COLO668 (cell line): Measurements from ENCODE around the gene LOXL4.
"Not testable (repeated sequence)": the region's sequence is repeated elsewhere in the genome, so short reads cannot be mapped to it uniquely, and the experiment has no call there.

Experiments used
- DNase-seq: peaks from one replicate; lab custom pipeline; 2025; ENCODE audit not compliant: unreplicated experiment; lab: John Stamatoyannopoulos, UW

Gene LOXL4

GRCh38 chr10:98248018-98248417 lies 20.0 kb downstream of the LOXL4 start:
- no peak for DNase-seq

DNA sequence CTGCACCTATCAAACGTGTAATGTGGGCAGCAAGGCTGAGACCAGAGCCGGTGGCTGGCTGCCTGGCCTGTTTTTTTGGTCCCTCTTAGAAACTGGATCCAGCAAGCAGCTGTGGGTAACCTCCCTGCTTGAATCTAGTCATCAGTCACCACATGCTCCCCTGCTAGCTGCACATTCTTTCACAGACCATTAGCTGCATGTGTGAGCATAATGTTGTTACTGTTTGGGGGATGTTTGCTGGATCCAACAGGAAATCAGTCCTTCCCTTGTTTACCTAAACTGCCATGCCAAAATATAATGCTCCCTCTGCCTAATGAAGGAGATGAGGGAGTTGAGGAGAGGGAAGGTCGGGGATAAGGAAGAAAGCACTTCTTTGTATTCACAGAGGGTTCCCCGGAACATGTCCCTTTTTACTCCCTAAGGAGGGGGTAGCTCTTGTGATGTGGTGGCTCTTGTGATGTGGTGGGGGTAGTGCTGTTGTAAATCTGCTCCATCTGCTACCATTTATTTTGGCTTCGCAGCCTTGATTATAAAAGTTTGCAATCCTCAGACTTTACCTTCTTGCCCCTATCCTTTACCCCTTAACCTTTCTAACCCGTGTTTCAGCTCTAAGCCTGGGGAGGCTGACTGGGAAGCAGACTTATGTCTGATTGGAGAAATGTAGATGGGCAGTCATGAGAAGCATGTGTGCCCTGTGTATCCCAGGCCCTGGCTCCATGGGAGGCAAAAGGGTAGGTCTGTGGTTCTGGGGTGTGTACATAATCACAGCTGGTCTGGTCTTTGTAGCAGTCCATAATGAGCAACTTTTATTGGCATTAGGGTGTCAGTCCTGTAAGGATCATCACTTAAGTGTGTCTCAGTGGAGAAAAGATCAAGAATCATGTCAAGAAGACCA lies 20.8 kb downstream of the LOXL4 start:
- no peak for DNase-seq

DNA sequence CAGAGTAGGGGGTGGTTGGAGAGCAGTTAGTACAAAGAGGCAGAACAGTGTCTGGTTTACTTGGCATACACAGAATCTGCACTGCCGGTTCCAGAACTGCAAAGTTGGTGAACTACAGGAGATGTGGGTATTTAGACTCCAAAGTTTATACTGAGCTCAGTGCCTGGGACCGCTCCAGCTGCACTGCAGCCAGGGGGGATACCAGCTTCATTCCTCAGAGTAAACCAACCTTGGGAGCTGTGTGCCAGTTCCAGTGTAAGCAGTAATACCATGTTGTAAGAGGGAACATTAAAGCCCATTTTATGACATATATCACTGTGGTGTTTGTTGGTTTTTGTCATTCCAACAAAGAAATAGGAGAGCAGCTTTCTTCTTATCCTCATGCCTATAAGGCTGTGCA lies 23.4 kb downstream of the LOXL4 start:
- no peak for DNase-seq

GRCh38 chr10:98244141-98244540 lies 23.9 kb downstream of the LOXL4 start:
- DNase-seq, result no peak

GRCh38 chr10:98242823-98243222 lies 25.2 kb downstream of the LOXL4 start:
- DNase-seq, result no peak

- DNase-seq, result no peak
Observed at GRCh38 chr10:98240524-98240923, 27.5 kb downstream of the LOXL4 start.

- no peak for DNase-seq
Observed at GRCh38 chr10:98238391-98238790, 29.6 kb downstream of the LOXL4 start.

DNA sequence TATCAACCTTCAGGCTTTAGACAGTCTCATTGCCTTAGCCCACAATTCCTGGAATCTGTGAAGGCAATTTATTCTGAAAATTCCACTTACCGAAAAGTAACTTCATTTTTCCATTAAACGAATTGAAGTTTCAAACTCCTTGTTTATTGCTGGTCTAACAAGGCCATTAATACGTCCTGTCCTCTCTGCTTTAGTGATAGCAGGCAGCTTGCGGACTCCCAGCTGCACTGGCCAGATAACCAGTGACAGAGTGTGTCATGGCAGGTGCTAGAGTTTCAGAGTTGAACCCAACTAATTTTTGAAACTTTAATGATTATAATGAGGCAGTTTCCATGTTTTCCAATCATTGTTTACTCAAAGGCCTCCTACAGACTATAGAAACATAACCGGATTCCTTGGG lies 31.1 kb downstream of the LOXL4 start:
- DNase-seq, result no peak

- DNase-seq, result no peak
Observed at GRCh38 chr10:98235846-98236245, 32.1 kb downstream of the LOXL4 start.

GRCh38 chr10:98231417-98231816 lies 36.6 kb downstream of the LOXL4 start:
- no peak for DNase-seq

DNA sequence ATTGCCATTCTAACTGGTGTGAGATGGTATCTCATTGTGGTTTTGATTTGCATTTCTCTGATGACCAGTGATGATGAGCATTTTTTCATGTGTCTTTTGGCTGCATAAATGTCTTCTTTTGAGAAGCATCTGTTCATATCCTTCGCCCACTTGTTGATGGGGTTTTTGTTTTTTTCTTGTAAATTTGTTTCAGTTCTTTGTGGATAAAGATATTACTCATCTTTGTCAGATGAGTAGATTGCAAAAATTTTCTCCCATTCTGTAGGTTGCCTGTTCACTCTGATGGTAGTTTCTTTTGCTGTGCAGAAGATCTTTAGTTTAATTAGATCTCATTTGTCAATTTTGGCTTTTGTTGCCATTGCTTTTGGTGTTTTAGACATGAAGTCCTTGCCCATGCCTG lies 39.7 kb downstream of the LOXL4 start:
- not testable (repeated sequence) for DNase-seq

GRCh38 chr10:98227713-98228112 lies 40.3 kb downstream of the LOXL4 start:
- DNase-seq, result not testable (repeated sequence)

GRCh38 chr10:98226508-98227144 lies 41.4 kb downstream of the LOXL4 start:
- no peak for DNase-seq

GRCh38 chr10:98224996-98225395 lies 43.0 kb downstream of the LOXL4 start:
- no peak for DNase-seq

DNA sequence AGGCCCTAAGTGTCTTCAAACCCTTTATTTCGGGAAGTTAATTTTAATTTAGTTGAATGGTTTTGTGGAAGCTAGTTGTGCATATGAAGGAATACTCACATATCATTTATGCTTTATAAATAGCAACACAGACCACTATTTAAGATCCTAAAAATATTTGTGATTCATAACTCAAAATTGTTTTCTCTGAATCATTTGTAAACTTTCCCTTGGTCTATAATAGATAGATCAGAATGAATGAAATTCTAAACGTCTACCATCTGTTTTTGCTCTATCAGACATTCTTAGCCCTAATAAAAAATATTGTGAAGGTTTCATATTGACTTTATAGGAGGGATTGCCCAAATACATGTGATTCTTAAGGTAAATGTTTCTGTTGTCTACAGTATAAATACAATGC lies 43.5 kb downstream of the LOXL4 start:
- no peak for DNase-seq

DNA sequence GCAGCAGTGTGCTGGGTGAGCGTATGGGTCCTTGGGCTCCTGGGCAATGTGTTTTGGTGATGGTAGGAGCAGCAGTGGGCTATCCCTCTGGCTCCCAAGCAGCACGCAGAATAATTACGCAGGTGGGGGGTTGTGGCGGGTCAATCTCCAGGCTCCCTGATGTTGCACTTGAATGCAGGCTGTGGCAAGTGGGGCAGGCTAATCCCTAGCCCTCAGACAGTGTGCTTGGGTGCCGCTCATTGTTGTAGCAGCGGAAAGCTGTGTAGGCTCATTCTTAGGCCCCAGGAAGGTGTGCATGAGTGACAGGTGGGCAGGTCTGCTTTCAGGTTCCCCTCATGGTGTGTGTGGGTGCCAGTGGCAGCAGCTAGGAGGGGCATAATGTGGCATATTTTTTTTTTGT lies 44.1 kb downstream of the LOXL4 start:
- no peak for DNase-seq

GRCh38 chr10:98217801-98218200 lies 50.2 kb downstream of the LOXL4 start:
- no peak for DNase-seq

- DNase-seq, result no peak
Observed at GRCh38 chr10:98215373-98215772, 52.6 kb downstream of the LOXL4 start.

DNA sequence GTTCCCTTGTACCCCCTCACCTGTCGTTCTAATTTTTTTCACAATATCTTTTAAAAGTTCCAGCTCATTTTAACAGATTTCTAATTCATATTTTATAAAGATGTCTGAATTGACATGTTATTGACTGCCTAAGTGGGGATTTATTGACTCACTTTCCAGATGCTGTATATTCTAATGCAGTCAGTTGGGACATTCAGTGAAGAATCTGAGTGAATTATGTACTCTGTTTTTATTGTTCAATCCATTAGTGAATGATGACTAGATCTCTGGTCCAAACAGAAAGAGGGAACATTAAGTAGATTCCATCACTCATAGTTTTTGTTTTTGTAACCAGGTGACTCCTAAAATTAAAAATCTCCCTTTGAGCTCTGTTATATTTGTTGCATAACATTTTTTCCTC lies 54.3 kb downstream of the LOXL4 start:
- DNase-seq, result no peak

DNA sequence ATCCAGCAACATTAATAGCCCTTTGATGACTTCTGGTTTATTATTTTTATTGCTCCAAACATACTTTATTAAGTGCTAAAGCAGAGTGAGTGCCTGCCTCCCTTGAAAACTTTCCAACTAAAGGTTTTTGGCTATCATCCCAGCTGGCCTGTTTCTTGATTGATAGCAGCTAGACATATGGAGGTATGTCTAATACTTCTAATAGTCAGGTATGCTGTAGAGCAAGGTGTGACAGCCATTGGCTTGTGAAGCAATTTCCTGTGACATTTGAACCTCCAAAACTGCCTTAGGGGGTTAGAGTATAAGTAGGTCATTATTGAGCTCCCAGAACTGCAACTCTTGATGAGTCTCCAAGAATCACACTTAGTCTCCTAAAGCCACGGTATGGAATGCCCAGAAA lies 55.8 kb downstream of the LOXL4 start:
- no peak for DNase-seq

- DNase-seq, result no peak
Observed at GRCh38 chr10:98209441-98209840, 58.6 kb downstream of the LOXL4 start.

- DNase-seq, result no peak
Observed at GRCh38 chr10:98208925-98209324, 59.1 kb downstream of the LOXL4 start.

DNA sequence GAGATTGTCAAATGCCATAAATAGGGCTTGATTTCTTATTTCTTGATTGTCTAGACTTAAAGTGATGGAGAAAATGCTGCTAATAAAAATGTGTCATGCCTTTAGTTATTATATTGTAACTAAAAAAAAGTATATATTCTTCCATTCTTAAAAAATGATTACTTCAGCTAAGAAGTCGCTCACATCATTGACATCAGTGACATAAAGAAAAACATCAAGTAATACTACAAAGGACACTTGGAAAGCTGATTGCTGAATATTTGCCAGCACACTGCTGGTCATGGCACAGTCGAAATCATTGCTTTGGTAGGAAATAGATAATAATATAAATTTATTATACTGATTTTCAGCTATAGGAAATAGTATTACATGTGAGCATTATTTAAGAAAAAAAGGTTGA lies 62.6 kb downstream of the LOXL4 start:
- DNase-seq, result no peak
